ENCODE data around the gene FOXS1. TPM values are rescaled to one million over a fixed set of nuclear protein-coding genes. Genes with fewer than 3 reads are reported as not detected.

The FOXS1 gene
- polyA plus RNA-seq, 1 of the 3 experiments (the other 2 are of a cell fraction) = 0.99 TPM

GRCh38 chr20:31879143-31879987 lies 34.0 kb upstream of the FOXS1 start (continued):
- TF ChIP-seq USF2 (IDR thresholded peaks at IDR 0.05; ENCODE audit: borderline replicate concordance, low read depth, low read length) = no peak
- no peak for TF ChIP-seq TCF12 (IDR thresholded peaks at IDR 0.05)
- no peak for TF ChIP-seq TEAD4 (IDR thresholded peaks at IDR 0.05; ENCODE audit: borderline replicate concordance, insufficient read depth)
- TF ChIP-seq SIN3A (IDR thresholded peaks at IDR 0.05; ENCODE audit: borderline replicate concordance, low read depth, low read length) = no peak
- no peak for TF ChIP-seq TAF1 (IDR thresholded peaks at IDR 0.05; ENCODE audit: borderline replicate concordance, low read depth, low read length)
- TF ChIP-seq JUND (IDR thresholded peaks at IDR 0.05) = no peak
- peak; percentile 83 for TF ChIP-seq POLR2AphosphoS5 (IDR thresholded peaks at IDR 0.05; ENCODE audit: low read depth, low read length)
- TF ChIP-seq YY1 (IDR thresholded peaks at IDR 0.05; ENCODE audit: low read depth) = no peak
- no peak for TF ChIP-seq GATA2 (CRISPR knock-in tag; IDR thresholded peaks at IDR 0.05)

GRCh38 chr20:31877684-31878083 lies 32.3 kb upstream of the FOXS1 start:
- Histone ChIP-seq H3K27me3 (ENCODE audit: insufficient read depth) (no peaks in the 10 kb centered on the region), H3K36me3 (replicated peaks in 1 of 2; ENCODE audit: control insufficient read depth in 1 of 2, insufficient read depth in 2 of 2, low read length in 1 of 2) (no peaks in the 10 kb centered on the region), H3K27ac (ENCODE audit: low read depth in 2 of 2, low read length in 1 of 2) (no peak overlapping the region), H3K9ac (no peak overlapping the region), H3K4me2 (no peak overlapping the region), H3K4me1 (ENCODE audit: control insufficient read depth in 1 of 2, insufficient read depth in 2 of 2, low read depth in 1 of 2, low read length in 1 of 2) (no peaks in the 10 kb centered on the region; a peak in 1 of 4 replicates), H2AFZ (ENCODE audit: low read depth) (no peak overlapping the region), H4K20me1 (ENCODE audit: insufficient read depth) (no peaks in the 10 kb centered on the region), H3K4me3 (ENCODE audit: low read depth in 2 of 2, low read length in 1 of 2) (no peak overlapping the region), H3K9me2 (no peaks in the 10 kb centered on the region), H3F3A (replicated peaks; ENCODE audit: insufficient read depth) (peaks cover 7% of the 10 kb centered on the region), H3K9me3 (peaks cover 7% of the 10 kb centered on the region), H3K79me2 (ENCODE audit: insufficient read depth) (no peaks in the 10 kb centered on the region)
- ChIA-PET CTCF (interaction anchor here (3.7 kb wide), 1 partner anchor 25 kb away, joined by 13 read pairs; no protein-coding TSS in a partner anchor), POLR2A (no interaction called here)
- DNase-seq = no peak
- TF ChIP-seq CTCF (IDR thresholded peaks at IDR 0.05) (no peak), SMC3 (IDR thresholded peaks at IDR 0.05; ENCODE audit: low read depth, low read length) (no peak), GABPA (IDR thresholded peaks at IDR 0.05; ENCODE audit: low read depth) (no peak), ZBTB33 (IDR thresholded peaks at IDR 0.05; ENCODE audit: borderline replicate concordance, low read depth) (no peak), SIN3A (IDR thresholded peaks at IDR 0.05; ENCODE audit: borderline replicate concordance, low read depth, low read length) (no peak), MXI1 (IDR thresholded peaks at IDR 0.05; ENCODE audit: low read depth, low read length) (no peak), USF2 (IDR thresholded peaks at IDR 0.05; ENCODE audit: borderline replicate concordance, low read depth, low read length) (no peak), YY1 (IDR thresholded peaks at IDR 0.05; ENCODE audit: low read depth) (no peak), TEAD4 (IDR thresholded peaks at IDR 0.05; ENCODE audit: borderline replicate concordance, insufficient read depth) (no peak), PBX3 (IDR thresholded peaks at IDR 0.05) (no peak), MAX (IDR thresholded peaks at IDR 0.05; ENCODE audit: low read depth) (no peak), MEF2A (IDR thresholded peaks at IDR 0.05; ENCODE audit: borderline replicate concordance, low read depth) (no peak), GATA2 (CRISPR knock-in tag; IDR thresholded peaks at IDR 0.05) (no peak), FOXM1 (IDR thresholded peaks at IDR 0.05; ENCODE audit: low read depth) (no peak), USF1 (IDR thresholded peaks at IDR 0.05; ENCODE audit: borderline replicate concordance, low read depth) (no peak), POLR2AphosphoS5 (IDR thresholded peaks at IDR 0.05; ENCODE audit: low read depth, low read length) (no peak), EZH2phosphoT487 (IDR thresholded peaks at IDR 0.05; ENCODE audit: borderline replicate concordance, low read depth) (no peak)
